Measurements from ENCODE around the gene PTPRM.

The PTPRM gene

DNA sequence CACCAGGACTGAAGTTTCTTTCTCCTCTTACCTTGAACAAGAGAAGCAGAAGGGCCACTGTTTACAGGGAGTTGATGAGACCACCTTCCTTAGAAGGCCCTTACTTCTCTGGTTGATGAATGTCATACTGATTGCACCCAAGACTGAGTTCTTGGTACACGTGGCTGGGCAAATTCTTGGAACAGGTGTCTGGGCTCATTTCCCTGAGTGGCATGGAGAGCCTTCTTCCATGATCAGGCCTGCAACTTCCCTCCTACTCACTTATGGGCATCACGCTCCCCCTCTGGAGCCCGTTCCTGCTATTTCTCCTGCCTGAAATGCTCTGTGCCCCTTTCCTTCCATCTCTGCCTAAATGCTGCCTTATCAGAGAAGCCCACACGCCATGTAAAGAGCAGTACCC lies 110.3 kb downstream of the PTPRM start:
- no peaks in the 10 kb centered on the region for H3K27me3 ChIP-seq (ENCODE audit: control insufficient read depth in 1 of 2, insufficient read depth in 2 of 2, low read length in 2 of 2)
- peaks cover 5% of the 10 kb centered on the region for H3K4me1 ChIP-seq (ENCODE audit: insufficient read depth, low read length)
- H3K9ac ChIP-seq (ENCODE audit: low read length) = no peak overlapping the region
- H3K9me3 ChIP-seq (ENCODE audit: low read length) = no peaks in the 10 kb centered on the region
- H3K4me3 ChIP-seq (ENCODE audit: low read depth in 1 of 2, low read length in 2 of 2) = no peak overlapping the region
- H3K27ac ChIP-seq (ENCODE audit: low read depth, low read length) = no peak overlapping the region
- no peaks in the 10 kb centered on the region for H3K36me3 ChIP-seq (ENCODE audit: insufficient read depth, low read length)

DNA sequence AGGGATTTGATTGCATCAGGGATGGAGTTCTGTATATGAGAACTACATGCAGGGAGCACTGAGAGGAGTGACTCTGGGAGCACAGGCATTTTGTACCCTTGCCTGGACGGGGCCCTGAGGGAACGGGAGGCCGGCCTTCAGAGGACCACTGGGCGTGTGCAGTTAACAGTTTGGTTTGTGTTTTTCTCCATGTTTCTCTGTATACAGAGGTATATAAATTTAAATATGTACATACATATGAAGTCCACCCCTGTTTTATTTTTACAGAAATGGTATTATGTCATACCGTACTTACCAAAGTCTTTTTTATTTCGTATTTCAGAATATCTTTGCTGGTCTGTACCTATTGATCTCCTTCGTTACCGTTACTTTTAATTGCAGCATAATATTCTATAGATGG lies 111.3 kb downstream of the PTPRM start:
- no peaks in the 10 kb centered on the region for H3K27me3 ChIP-seq (ENCODE audit: control insufficient read depth in 1 of 2, insufficient read depth in 2 of 2, low read length in 2 of 2)
- H3K27ac ChIP-seq (ENCODE audit: low read depth, low read length) = no peak overlapping the region
- no peak overlapping the region for H3K4me3 ChIP-seq (ENCODE audit: low read depth in 1 of 2, low read length in 2 of 2)
- no peaks in the 10 kb centered on the region for H3K36me3 ChIP-seq (ENCODE audit: insufficient read depth, low read length)
- peaks cover 5% of the 10 kb centered on the region for H3K4me1 ChIP-seq (ENCODE audit: insufficient read depth, low read length)
- no peak overlapping the region for H3K9ac ChIP-seq (ENCODE audit: low read length)
- H3K9me3 ChIP-seq (ENCODE audit: low read length) = no peaks in the 10 kb centered on the region

DNA sequence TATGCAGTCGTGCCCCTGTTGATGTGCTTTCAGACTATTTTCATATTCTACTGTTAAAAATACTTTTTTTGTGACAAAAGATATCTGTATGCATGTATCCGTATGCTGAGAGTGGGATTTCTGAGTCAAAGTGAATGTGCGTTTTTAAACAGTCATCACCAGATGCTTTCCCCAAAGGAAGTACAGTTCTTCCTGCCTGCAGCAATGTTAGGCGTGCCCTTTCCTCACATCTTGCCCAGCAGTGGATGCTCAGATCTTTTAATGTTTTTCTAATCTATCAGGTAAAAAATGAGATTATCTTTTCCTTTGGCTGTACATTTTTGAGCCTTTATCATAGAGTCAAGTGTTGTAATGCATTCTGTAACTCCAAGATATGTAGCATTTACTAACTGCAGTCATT lies 111.7 kb downstream of the PTPRM start:
- Histone ChIP-seq H3K4me1 (ENCODE audit: insufficient read depth, low read length) (peaks cover 5% of the 10 kb centered on the region), H3K9me3 (ENCODE audit: low read length) (no peaks in the 10 kb centered on the region), H3K27me3 (ENCODE audit: control insufficient read depth in 1 of 2, insufficient read depth in 2 of 2, low read length in 2 of 2) (no peaks in the 10 kb centered on the region), H3K27ac (ENCODE audit: low read depth, low read length) (no peak overlapping the region), H3K36me3 (ENCODE audit: insufficient read depth, low read length) (no peaks in the 10 kb centered on the region), H3K4me3 (ENCODE audit: low read depth in 1 of 2, low read length in 2 of 2) (no peak overlapping the region), H3K9ac (ENCODE audit: low read length) (no peak overlapping the region)

DNA sequence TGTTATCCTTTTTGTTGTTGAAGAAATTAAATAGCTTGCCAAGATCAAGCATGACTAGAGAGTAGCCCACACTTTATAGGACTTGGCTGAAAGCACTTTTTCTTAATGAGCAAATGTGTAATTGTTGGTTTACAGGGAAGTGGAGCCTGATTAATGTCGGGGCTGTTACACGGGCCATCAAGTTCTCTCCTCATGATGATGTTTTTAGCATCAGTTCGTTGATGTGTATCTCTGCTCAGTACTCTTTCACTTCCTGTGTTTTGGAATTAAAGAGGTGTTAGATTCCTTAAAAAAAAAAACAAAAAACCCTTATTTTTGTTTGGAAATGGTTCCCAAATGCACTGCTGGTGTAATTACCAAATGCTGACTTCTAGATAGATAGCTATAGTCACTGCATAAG lies 114.2 kb downstream of the PTPRM start:
- no peak overlapping the region for H3K4me3 ChIP-seq (ENCODE audit: low read depth in 1 of 2, low read length in 2 of 2)
- H3K27me3 ChIP-seq (ENCODE audit: control insufficient read depth in 1 of 2, insufficient read depth in 2 of 2, low read length in 2 of 2) = no peaks in the 10 kb centered on the region
- no peak overlapping the region for H3K9ac ChIP-seq (ENCODE audit: low read length)
- H3K9me3 ChIP-seq (ENCODE audit: low read length) = no peaks in the 10 kb centered on the region
- peaks cover 5% of the 10 kb centered on the region for H3K4me1 ChIP-seq (ENCODE audit: insufficient read depth, low read length)
- no peak overlapping the region for H3K27ac ChIP-seq (ENCODE audit: low read depth, low read length)
- no peaks in the 10 kb centered on the region for H3K36me3 ChIP-seq (ENCODE audit: insufficient read depth, low read length)

DNA sequence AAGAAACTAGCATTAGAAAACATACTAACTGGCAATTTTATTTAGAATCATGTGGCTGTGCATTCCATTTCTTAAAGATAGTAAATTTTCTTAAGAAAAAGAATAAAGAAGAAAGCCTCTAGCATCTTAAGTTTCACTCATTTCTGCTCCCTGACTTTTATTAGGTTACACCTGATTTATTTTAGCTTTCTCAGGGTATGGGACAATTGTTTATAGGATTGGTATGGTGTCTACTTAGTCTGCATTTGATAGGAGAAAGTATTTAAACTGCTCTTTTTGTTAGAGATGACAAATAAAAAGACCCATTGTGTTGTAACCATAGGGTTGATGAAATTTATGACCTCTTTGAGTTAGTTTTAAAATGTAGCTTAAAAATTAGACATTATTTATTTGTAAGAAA lies 115.2 kb downstream of the PTPRM start:
- Histone ChIP-seq H3K9ac (ENCODE audit: low read length) (no peak overlapping the region), H3K27ac (ENCODE audit: low read depth, low read length) (no peak overlapping the region), H3K36me3 (ENCODE audit: insufficient read depth, low read length) (no peaks in the 10 kb centered on the region), H3K27me3 (ENCODE audit: control insufficient read depth in 1 of 2, insufficient read depth in 2 of 2, low read length in 2 of 2) (no peaks in the 10 kb centered on the region), H3K4me1 (ENCODE audit: insufficient read depth, low read length) (peaks cover 5% of the 10 kb centered on the region), H3K9me3 (ENCODE audit: low read length) (no peaks in the 10 kb centered on the region), H3K4me3 (ENCODE audit: low read depth in 1 of 2, low read length in 2 of 2) (no peak overlapping the region)

DNA sequence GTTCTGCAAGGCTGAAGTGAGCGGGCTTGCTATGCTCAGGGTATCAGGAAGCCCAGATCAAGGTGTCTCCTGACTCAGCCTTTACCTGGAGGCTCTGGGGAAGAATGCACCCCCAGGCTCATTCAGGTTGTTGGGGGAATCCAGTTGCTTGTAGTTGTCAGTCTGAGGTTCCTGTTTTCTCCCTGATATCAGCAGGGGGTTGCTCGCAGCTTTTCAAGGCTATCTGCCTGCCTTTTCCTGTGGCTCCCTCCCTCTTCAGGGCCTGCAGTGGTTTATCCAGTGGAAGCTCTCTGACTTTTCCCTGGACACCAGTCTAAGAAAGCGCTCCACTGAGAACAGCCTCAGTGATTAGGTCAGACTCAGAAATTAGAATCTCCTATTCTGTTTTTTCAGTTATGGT lies 116.6 kb downstream of the PTPRM start:
- Histone ChIP-seq H3K4me3 (ENCODE audit: low read depth in 1 of 2, low read length in 2 of 2) (no peak overlapping the region), H3K9ac (ENCODE audit: low read length) (no peak overlapping the region), H3K27ac (ENCODE audit: low read depth, low read length) (no peak overlapping the region), H3K36me3 (ENCODE audit: insufficient read depth, low read length) (no peaks in the 10 kb centered on the region), H3K27me3 (ENCODE audit: control insufficient read depth in 1 of 2, insufficient read depth in 2 of 2, low read length in 2 of 2) (no peaks in the 10 kb centered on the region), H3K9me3 (ENCODE audit: low read length) (no peaks in the 10 kb centered on the region), H3K4me1 (ENCODE audit: insufficient read depth, low read length) (peaks cover 5% of the 10 kb centered on the region)

DNA sequence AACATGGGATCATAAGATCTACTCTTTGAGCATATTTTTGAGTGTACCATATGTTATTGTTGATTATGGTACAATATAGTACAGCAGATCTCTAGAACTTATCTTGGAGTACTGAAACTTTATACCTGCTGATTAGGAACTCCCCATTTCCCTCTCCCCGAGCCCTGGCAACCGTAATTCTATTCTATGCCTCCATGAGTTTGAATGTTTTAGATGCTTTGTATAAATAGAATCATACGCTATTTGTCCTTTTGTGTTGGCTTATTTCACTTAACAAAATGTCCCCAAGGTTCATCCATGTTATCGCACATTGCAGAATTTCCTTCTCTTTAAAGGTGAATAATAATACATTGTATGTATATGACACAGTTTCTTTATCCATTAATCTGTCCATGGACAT lies 117.2 kb downstream of the PTPRM start:
- no peak overlapping the region for H3K27ac ChIP-seq (ENCODE audit: low read depth, low read length)
- no peaks in the 10 kb centered on the region for H3K9me3 ChIP-seq (ENCODE audit: low read length)
- H3K4me1 ChIP-seq (ENCODE audit: insufficient read depth, low read length) = peaks cover 5% of the 10 kb centered on the region
- no peak overlapping the region for H3K9ac ChIP-seq (ENCODE audit: low read length)
- no peaks in the 10 kb centered on the region for H3K36me3 ChIP-seq (ENCODE audit: insufficient read depth, low read length)
- no peak overlapping the region for H3K4me3 ChIP-seq (ENCODE audit: low read depth in 1 of 2, low read length in 2 of 2)
- no peaks in the 10 kb centered on the region for H3K27me3 ChIP-seq (ENCODE audit: control insufficient read depth in 1 of 2, insufficient read depth in 2 of 2, low read length in 2 of 2)

DNA sequence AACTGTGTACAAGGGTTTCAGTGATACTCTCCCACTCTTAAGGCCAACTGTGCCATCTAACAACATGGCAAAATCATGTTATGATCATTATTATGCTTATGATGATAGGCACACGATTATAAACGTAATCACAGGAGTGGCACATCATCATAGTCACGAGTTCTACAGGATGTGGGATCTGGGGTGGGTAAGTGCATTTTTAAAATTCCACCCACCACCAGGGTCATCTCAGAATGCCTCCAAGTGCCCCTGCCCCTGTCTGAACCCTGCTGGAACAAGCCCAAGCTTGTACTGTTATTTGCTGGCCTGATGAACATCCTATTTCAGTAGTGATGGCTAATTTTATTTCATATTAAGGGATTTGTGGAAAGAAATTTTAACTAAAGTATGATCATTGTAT lies 117.8 kb downstream of the PTPRM start:
- Histone ChIP-seq H3K4me3 (ENCODE audit: low read depth in 1 of 2, low read length in 2 of 2) (no peak overlapping the region), H3K27me3 (ENCODE audit: control insufficient read depth in 1 of 2, insufficient read depth in 2 of 2, low read length in 2 of 2) (no peaks in the 10 kb centered on the region), H3K27ac (ENCODE audit: low read depth, low read length) (no peak overlapping the region), H3K9me3 (ENCODE audit: low read length) (no peaks in the 10 kb centered on the region), H3K4me1 (ENCODE audit: insufficient read depth, low read length) (peaks cover 5% of the 10 kb centered on the region), H3K9ac (ENCODE audit: low read length) (no peak overlapping the region), H3K36me3 (ENCODE audit: insufficient read depth, low read length) (no peaks in the 10 kb centered on the region)

DNA sequence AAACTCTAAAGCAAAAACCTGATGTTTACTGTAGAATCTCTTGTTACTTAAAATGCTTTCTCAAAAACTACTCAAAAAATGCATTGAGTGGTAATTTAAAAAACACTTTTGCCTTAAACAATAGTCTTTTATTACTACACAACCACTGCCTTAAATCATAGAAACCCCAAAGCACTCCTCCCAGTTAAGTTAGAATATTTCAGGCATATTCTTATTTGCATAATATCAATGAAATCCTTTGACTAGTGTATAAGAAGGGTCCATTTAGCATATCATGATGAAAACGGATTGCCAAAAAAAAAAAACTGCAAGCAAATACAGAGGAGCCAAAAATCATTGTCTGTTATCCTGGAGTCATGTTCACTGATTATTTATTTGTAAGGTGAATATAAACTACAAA lies 119.2 kb downstream of the PTPRM start:
- H3K36me3 ChIP-seq (ENCODE audit: insufficient read depth, low read length) = no peaks in the 10 kb centered on the region
- no peak overlapping the region for H3K9ac ChIP-seq (ENCODE audit: low read length)
- no peaks in the 10 kb centered on the region for H3K9me3 ChIP-seq (ENCODE audit: low read length)
- no peaks in the 10 kb centered on the region for H3K27me3 ChIP-seq (ENCODE audit: control insufficient read depth in 1 of 2, insufficient read depth in 2 of 2, low read length in 2 of 2)
- no peak overlapping the region for H3K4me3 ChIP-seq (ENCODE audit: low read depth in 1 of 2, low read length in 2 of 2)
- H3K27ac ChIP-seq (ENCODE audit: low read depth, low read length) = no peak overlapping the region
- no peaks in the 10 kb centered on the region for H3K4me1 ChIP-seq (ENCODE audit: insufficient read depth, low read length)

DNA sequence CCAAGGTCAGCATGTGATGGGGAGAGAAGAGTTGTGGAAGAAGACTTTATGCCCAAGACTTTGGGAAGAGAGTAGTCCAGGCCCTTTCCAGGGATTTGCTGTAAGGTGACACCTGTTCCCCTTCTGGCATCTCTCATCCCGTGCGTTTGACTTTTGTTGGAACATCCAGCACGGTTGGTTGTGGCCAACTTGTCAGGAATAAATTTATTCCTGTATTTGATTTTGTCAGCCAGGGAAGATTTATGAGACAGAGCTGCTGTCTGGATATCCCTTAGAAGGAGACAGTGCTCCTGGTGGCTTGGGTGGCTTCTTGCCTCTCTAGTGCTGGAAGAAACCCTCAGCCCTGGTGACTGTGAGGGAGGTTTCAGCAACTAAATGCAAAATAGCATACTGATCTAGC lies 121.5 kb downstream of the PTPRM start:
- H3K9ac ChIP-seq (ENCODE audit: low read length) = no peak overlapping the region
- no peaks in the 10 kb centered on the region for H3K9me3 ChIP-seq (ENCODE audit: low read length)
- H3K27ac ChIP-seq (ENCODE audit: low read depth, low read length) = no peak overlapping the region
- no peaks in the 10 kb centered on the region for H3K36me3 ChIP-seq (ENCODE audit: insufficient read depth, low read length)
- no peak overlapping the region for H3K4me3 ChIP-seq (ENCODE audit: low read depth in 1 of 2, low read length in 2 of 2)
- H3K4me1 ChIP-seq (ENCODE audit: insufficient read depth, low read length) = no peaks in the 10 kb centered on the region
- H3K27me3 ChIP-seq (ENCODE audit: control insufficient read depth in 1 of 2, insufficient read depth in 2 of 2, low read length in 2 of 2) = no peaks in the 10 kb centered on the region

DNA sequence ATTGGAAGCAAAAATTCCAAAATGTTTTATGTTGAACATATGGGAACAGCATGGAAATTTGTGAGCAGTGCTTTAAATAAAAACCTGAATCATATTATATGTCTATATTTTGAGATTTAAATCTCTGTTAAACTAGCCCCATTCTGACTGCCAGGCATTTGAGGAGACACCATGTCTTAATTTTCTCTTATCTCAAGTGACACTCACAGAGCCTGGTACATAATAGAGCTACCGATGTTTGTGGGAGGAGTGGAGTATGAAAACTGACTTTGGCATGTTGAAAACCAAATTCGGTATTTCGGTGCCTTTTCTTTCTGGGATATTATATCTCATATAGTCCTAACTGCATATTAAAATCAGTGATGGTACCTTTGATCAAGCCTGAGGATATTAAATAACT lies 124.1 kb downstream of the PTPRM start:
- no peaks in the 10 kb centered on the region for H3K9me3 ChIP-seq (ENCODE audit: low read length)
- H3K36me3 ChIP-seq (ENCODE audit: insufficient read depth, low read length) = no peaks in the 10 kb centered on the region
- H3K9ac ChIP-seq (ENCODE audit: low read length) = no peak overlapping the region
- H3K4me3 ChIP-seq (ENCODE audit: low read depth in 1 of 2, low read length in 2 of 2) = no peak overlapping the region
- H3K27me3 ChIP-seq (ENCODE audit: control insufficient read depth in 1 of 2, insufficient read depth in 2 of 2, low read length in 2 of 2) = no peaks in the 10 kb centered on the region
- H3K27ac ChIP-seq (ENCODE audit: low read depth, low read length) = no peak overlapping the region
- no peaks in the 10 kb centered on the region for H3K4me1 ChIP-seq (ENCODE audit: insufficient read depth, low read length)

DNA sequence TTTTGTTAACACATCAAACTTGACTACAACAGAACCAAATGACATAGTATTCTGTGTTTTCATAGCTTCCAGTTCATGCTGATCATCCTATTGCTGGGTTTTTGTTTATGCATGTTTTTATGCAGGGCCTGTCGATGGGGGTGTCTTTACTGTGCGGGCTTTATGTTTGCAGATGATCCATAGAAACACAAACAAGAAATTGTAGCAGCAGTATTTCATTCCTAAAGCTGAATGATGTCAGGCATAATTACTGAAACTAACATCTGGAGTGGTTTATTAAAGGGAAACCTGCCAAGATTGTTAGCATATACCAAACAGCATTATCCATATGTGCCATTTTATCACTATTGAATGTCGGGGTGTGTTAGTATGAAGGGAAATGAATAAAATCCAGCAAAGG lies 129.7 kb downstream of the PTPRM start:
- no peaks in the 10 kb centered on the region for H3K4me1 ChIP-seq (ENCODE audit: insufficient read depth, low read length)
- no peaks in the 10 kb centered on the region for H3K27me3 ChIP-seq (ENCODE audit: control insufficient read depth in 1 of 2, insufficient read depth in 2 of 2, low read length in 2 of 2)
- H3K4me3 ChIP-seq (ENCODE audit: low read depth in 1 of 2, low read length in 2 of 2) = no peak overlapping the region
- no peak overlapping the region for H3K9ac ChIP-seq (ENCODE audit: low read length)
- no peaks in the 10 kb centered on the region for H3K36me3 ChIP-seq (ENCODE audit: insufficient read depth, low read length)
- no peak overlapping the region for H3K27ac ChIP-seq (ENCODE audit: low read depth, low read length)
- no peaks in the 10 kb centered on the region for H3K9me3 ChIP-seq (ENCODE audit: low read length)
